PC-3 (cell line): ENCODE results near the gene MASTL. TPM values are rescaled to one million over a fixed set of nuclear protein-coding genes. Genes with fewer than 3 reads are reported as not detected.

Source experiments
- total RNA-seq: library from RNA; depleted of rRNA; stranded (reverse); fragments of >200 nt; gene quantifications from 2 replicates; pipeline ENCODE4 v1.2.3, GENCODE V29; 2014; rRNA removed

The MASTL gene
- total RNA-seq, 1 experiment from 2014 or later, result 18.6 TPM

Other genes with a start within 250 kb of the MASTL start
- gene ANKRD26, start 54.9 kb upstream of the MASTL start, total RNA-seq, result 2.9 and 5.0 TPM in 2 replicates
- 71.6 and 87.9 TPM in 2 replicates for gene YME1L1, start 968 bp upstream of the MASTL start, total RNA-seq
- gene ACBD5, start 85.4 kb downstream of the MASTL start, total RNA-seq, result 10.7 and 12.3 TPM in 2 replicates